Stimulated activated CD4-positive, alpha-beta T cell treated with anti-CD3 and anti-CD28 coated beads, Interleukin-2, amount 100 ng/mL, for 4 hours (primary cell): ENCODE data around the gene COPS7A.
"Not testable (repeated sequence)": the region's sequence is repeated elsewhere in the genome, so short reads cannot be mapped to it uniquely, and the experiment has no call there.

Source experiments
- DNase-seq: peaks from one replicate; pipeline ENCODE4 v3.0.0-alpha.2; 2020; ENCODE audit warnings: low read depth

The COPS7A gene

GRCh38 chr12:6701078-6701768 lies 22.6 kb upstream of the COPS7A start:
- no peak for DNase-seq

- DNase-seq: no peak
Measured at GRCh38 chr12:6703631-6704030, 20.2 kb upstream of the COPS7A start.

- DNase-seq: not testable (repeated sequence)
Measured at GRCh38 chr12:6708351-6708750, 15.5 kb upstream of the COPS7A start.

GRCh38 chr12:6708960-6709394 lies 14.9 kb upstream of the COPS7A start:
- no peak for DNase-seq

- not testable (repeated sequence) for DNase-seq
Measured at GRCh38 chr12:6716031-6716873, 7.6 kb upstream of the COPS7A start.

GRCh38 chr12:6716874-6717437 lies 6.9 kb upstream of the COPS7A start:
- DNase-seq: no peak

GRCh38 chr12:6722863-6723262 lies 983 bp upstream of the COPS7A start:
- no peak for DNase-seq

- DNase-seq: no peak
Measured at GRCh38 chr12:6724409-6724797, 557 bp downstream of the COPS7A start.

GRCh38 chr12:6725350-6725749 lies 1.5 kb downstream of the COPS7A start:
- no peak for DNase-seq

- no peak for DNase-seq
Measured at GRCh38 chr12:6729186-6729585, 5.3 kb downstream of the COPS7A start.

GRCh38 chr12:6730169-6730568 lies 6.3 kb downstream of the COPS7A start:
- no peak for DNase-seq

GRCh38 chr12:6734506-6735387 lies 10.9 kb downstream of the COPS7A start:
- DNase-seq: no peak

- peak; percentile 9 for DNase-seq
Measured at GRCh38 chr12:6735448-6736191, 11.8 kb downstream of the COPS7A start.

GRCh38 chr12:6736754-6737153 lies 12.9 kb downstream of the COPS7A start:
- DNase-seq: no peak

GRCh38 chr12:6742080-6742479 lies 18.2 kb downstream of the COPS7A start:
- not testable (repeated sequence) for DNase-seq

- no peak for DNase-seq
Measured at GRCh38 chr12:6742834-6743233, 19.0 kb downstream of the COPS7A start.

GRCh38 chr12:6743300-6743699 lies 19.5 kb downstream of the COPS7A start:
- not testable (repeated sequence) for DNase-seq

- no peak for DNase-seq
Measured at GRCh38 chr12:6745741-6746525, 22.1 kb downstream of the COPS7A start.

- DNase-seq: no peak
Measured at GRCh38 chr12:6747216-6747615, 23.4 kb downstream of the COPS7A start.

- DNase-seq: no peak
Measured at GRCh38 chr12:6748761-6749160, 24.9 kb downstream of the COPS7A start.
